ENCODE results near the gene CNNM2.

- TF ChIP-seq CTCF (IDR thresholded peaks at IDR 0.05; ENCODE audit: low read depth, low read length, poor library complexity, severe bottlenecking) (no peak), EZH2phosphoT487 (IDR thresholded peaks at IDR 0.05; ENCODE audit: borderline replicate concordance, low read length) (no peak)
Measured at GRCh38 chr10:103053659-103054581, 135.8 kb downstream of the CNNM2 start.
